Measurements from ENCODE around the gene PAQR7.

Gene PAQR7

GRCh38 chr1:25820247-25821111 lies 55.0 kb downstream of the PAQR7 start:
- peak; percentile 82 for DNase-seq (ENCODE audit: low read depth)
- H3K4me1 ChIP-seq (ENCODE audit: control insufficient read depth, insufficient read depth, low read length), result peaks cover 45% of the 10 kb centered on the region
- peak overlapping the region; percentile 91 for H3K4me3 ChIP-seq (ENCODE audit: low read length)
- peak overlapping the region; percentile 97 for H3K9ac ChIP-seq (ENCODE audit: low read length)
- H3K36me3 ChIP-seq (ENCODE audit: control insufficient read depth, insufficient read depth, low read length, severe bottlenecking), result peaks cover 10% of the 10 kb centered on the region
- H3K27me3 ChIP-seq (replicated peaks; ENCODE audit: control insufficient read depth, insufficient read depth, low read length), result no peaks in the 10 kb centered on the region
- no peaks in the 10 kb centered on the region for H3K9me3 ChIP-seq (ENCODE audit: control insufficient read depth, low read length)

GRCh38 chr1:25819491-25820246 lies 55.8 kb downstream of the PAQR7 start, which contains the start of gene MTFR1L:
Gene MTFR1L, plus strand, starts transcription at chr1:25819954. Its CDS starts 3,151 bp downstream, at chr1:25823105.
- Histone ChIP-seq H3K36me3 (ENCODE audit: control insufficient read depth, insufficient read depth, low read length, severe bottlenecking) (peaks cover 18% of the 10 kb centered on the region), H3K9ac (ENCODE audit: low read length) (peak within 1 kb of the TSS; percentile 97), H3K4me3 (ENCODE audit: low read length) (peak within 1 kb of the TSS; percentile 91), H3K9me3 (ENCODE audit: control insufficient read depth, low read length) (no peaks in the 10 kb centered on the region), H3K27me3 (replicated peaks; ENCODE audit: control insufficient read depth, insufficient read depth, low read length) (no peaks in the 10 kb centered on the region), H3K4me1 (ENCODE audit: control insufficient read depth, insufficient read depth, low read length) (peaks cover 43% of the 10 kb centered on the region)
- DNase-seq (ENCODE audit: low read depth), result peak; percentile 91

GRCh38 chr1:25818569-25818968 lies 56.9 kb downstream of the PAQR7 start:
- H3K9ac ChIP-seq (ENCODE audit: low read length), result peak overlapping the region; percentile 97
- no peak for DNase-seq (ENCODE audit: low read depth)
- H3K9me3 ChIP-seq (ENCODE audit: control insufficient read depth, low read length), result no peaks in the 10 kb centered on the region
- peak overlapping the region; percentile 91 for H3K4me3 ChIP-seq (ENCODE audit: low read length)
- H3K27me3 ChIP-seq (replicated peaks; ENCODE audit: control insufficient read depth, insufficient read depth, low read length), result no peaks in the 10 kb centered on the region
- peaks cover 43% of the 10 kb centered on the region for H3K4me1 ChIP-seq (ENCODE audit: control insufficient read depth, insufficient read depth, low read length)
- H3K36me3 ChIP-seq (ENCODE audit: control insufficient read depth, insufficient read depth, low read length, severe bottlenecking), result peaks cover 28% of the 10 kb centered on the region

- Histone ChIP-seq H3K36me3 (ENCODE audit: control insufficient read depth, insufficient read depth, low read length, severe bottlenecking) (peaks cover 32% of the 10 kb centered on the region), H3K9ac (ENCODE audit: low read length) (peak overlapping the region; percentile 97), H3K4me1 (ENCODE audit: control insufficient read depth, insufficient read depth, low read length) (peaks cover 37% of the 10 kb centered on the region), H3K27me3 (replicated peaks; ENCODE audit: control insufficient read depth, insufficient read depth, low read length) (no peaks in the 10 kb centered on the region), H3K9me3 (ENCODE audit: control insufficient read depth, low read length) (no peaks in the 10 kb centered on the region), H3K4me3 (ENCODE audit: low read length) (no peak overlapping the region)
- no peak for DNase-seq (ENCODE audit: low read depth)
These were observed 57.5 kb downstream of the PAQR7 start for GRCh38 chr1:25817840-25818501.

- H3K4me1 ChIP-seq (ENCODE audit: control insufficient read depth, insufficient read depth, low read length), result peaks cover 23% of the 10 kb centered on the region
- DNase-seq (ENCODE audit: low read depth), result no peak
- H3K9ac ChIP-seq (ENCODE audit: low read length), result no peak overlapping the region
- H3K9me3 ChIP-seq (ENCODE audit: control insufficient read depth, low read length), result no peaks in the 10 kb centered on the region
- H3K27me3 ChIP-seq (replicated peaks; ENCODE audit: control insufficient read depth, insufficient read depth, low read length), result no peaks in the 10 kb centered on the region
- H3K4me3 ChIP-seq (ENCODE audit: low read length), result no peak overlapping the region
- H3K36me3 ChIP-seq (ENCODE audit: control insufficient read depth, insufficient read depth, low read length, severe bottlenecking), result peaks cover 49% of the 10 kb centered on the region
These were observed 59.3 kb downstream of the PAQR7 start for GRCh38 chr1:25816112-25816718.

GRCh38 chr1:25815208-25816111 lies 60.0 kb downstream of the PAQR7 start:
- no peaks in the 10 kb centered on the region for H3K9me3 ChIP-seq (ENCODE audit: control insufficient read depth, low read length)
- H3K36me3 ChIP-seq (ENCODE audit: control insufficient read depth, insufficient read depth, low read length, severe bottlenecking), result peaks cover 50% of the 10 kb centered on the region
- no peak overlapping the region for H3K4me3 ChIP-seq (ENCODE audit: low read length)
- H3K9ac ChIP-seq (ENCODE audit: low read length), result no peak overlapping the region
- H3K27me3 ChIP-seq (replicated peaks; ENCODE audit: control insufficient read depth, insufficient read depth, low read length), result no peaks in the 10 kb centered on the region
- DNase-seq (ENCODE audit: low read depth), result no peak
- H3K4me1 ChIP-seq (ENCODE audit: control insufficient read depth, insufficient read depth, low read length), result peaks cover 18% of the 10 kb centered on the region

- Histone ChIP-seq H3K27me3 (replicated peaks; ENCODE audit: control insufficient read depth, insufficient read depth, low read length) (no peaks in the 10 kb centered on the region), H3K36me3 (ENCODE audit: control insufficient read depth, insufficient read depth, low read length, severe bottlenecking) (peaks cover 53% of the 10 kb centered on the region), H3K4me1 (ENCODE audit: control insufficient read depth, insufficient read depth, low read length) (peaks cover 18% of the 10 kb centered on the region), H3K4me3 (ENCODE audit: low read length) (no peak overlapping the region), H3K9ac (ENCODE audit: low read length) (no peak overlapping the region), H3K9me3 (ENCODE audit: control insufficient read depth, low read length) (no peaks in the 10 kb centered on the region)
- DNase-seq (ENCODE audit: low read depth), result no peak
These were observed 60.9 kb downstream of the PAQR7 start for GRCh38 chr1:25814549-25815087.

GRCh38 chr1:25813734-25814471 lies 61.6 kb downstream of the PAQR7 start:
- Histone ChIP-seq H3K4me3 (ENCODE audit: low read length) (no peak overlapping the region), H3K9me3 (ENCODE audit: control insufficient read depth, low read length) (no peaks in the 10 kb centered on the region), H3K9ac (ENCODE audit: low read length) (no peak overlapping the region), H3K4me1 (ENCODE audit: control insufficient read depth, insufficient read depth, low read length) (peaks cover 15% of the 10 kb centered on the region), H3K36me3 (ENCODE audit: control insufficient read depth, insufficient read depth, low read length, severe bottlenecking) (peaks cover 60% of the 10 kb centered on the region), H3K27me3 (replicated peaks; ENCODE audit: control insufficient read depth, insufficient read depth, low read length) (no peaks in the 10 kb centered on the region)
- no peak for DNase-seq (ENCODE audit: low read depth)

- H3K4me1 ChIP-seq (ENCODE audit: control insufficient read depth, insufficient read depth, low read length), result peaks cover 8% of the 10 kb centered on the region
- H3K36me3 ChIP-seq (ENCODE audit: control insufficient read depth, insufficient read depth, low read length, severe bottlenecking), result peaks cover 65% of the 10 kb centered on the region
- no peak for DNase-seq (ENCODE audit: low read depth)
- no peaks in the 10 kb centered on the region for H3K27me3 ChIP-seq (replicated peaks; ENCODE audit: control insufficient read depth, insufficient read depth, low read length)
- H3K4me3 ChIP-seq (ENCODE audit: low read length), result no peak overlapping the region
- H3K9me3 ChIP-seq (ENCODE audit: control insufficient read depth, low read length), result no peaks in the 10 kb centered on the region
- H3K9ac ChIP-seq (ENCODE audit: low read length), result no peak overlapping the region
These were observed 62.3 kb downstream of the PAQR7 start for GRCh38 chr1:25813071-25813733.

Data from adipocyte (in vitro differentiated cells).